Activated CD4-positive, CD25-positive, alpha-beta regulatory T cell (primary cell): ENCODE measurements around the gene LRBA.

Source experiments
- DNase-seq, 4 experiments: peaks; one replicate each; lab custom pipeline; 2025; lab: John Stamatoyannopoulos, UW

Gene LRBA

GRCh38 chr4:150586162-150586810 is 428.8 kb downstream of the LRBA start:
- DNase-seq = no peak

- DNase-seq = no peak
Observed at GRCh38 chr4:150585611-150586010, 429.5 kb downstream of the LRBA start.

GRCh38 chr4:150584111-150584915 is 430.8 kb downstream of the LRBA start:
- DNase-seq = no peak

- no peak for DNase-seq
Observed at GRCh38 chr4:150583287-150584110, 431.6 kb downstream of the LRBA start.

- no peak for DNase-seq
Observed at GRCh38 chr4:150582873-150583286, 432.2 kb downstream of the LRBA start.

- no peak for DNase-seq
Observed at GRCh38 chr4:150582146-150582872, 432.8 kb downstream of the LRBA start, which contains the start of gene MAB21L2. TSS of gene MAB21L2 (plus strand) at chr4:150582151. CDS start at chr4:150583030, 879 bp downstream.

- no peak for DNase-seq
Observed at GRCh38 chr4:150581641-150582051, 433.4 kb downstream of the LRBA start.

- no peak for DNase-seq
Observed at GRCh38 chr4:150581056-150581605, 434.0 kb downstream of the LRBA start.

- no peak for DNase-seq
Observed at GRCh38 chr4:150580306-150580705, 434.8 kb downstream of the LRBA start.

- DNase-seq = no peak
Observed at GRCh38 chr4:150579551-150580234, 435.4 kb downstream of the LRBA start.

GRCh38 chr4:150578745-150579501 is 436.2 kb downstream of the LRBA start:
- no peak for DNase-seq

GRCh38 chr4:150577796-150578195 is 437.3 kb downstream of the LRBA start:
- DNase-seq = no peak

- no peak for DNase-seq
Observed at GRCh38 chr4:150574678-150575077, 440.4 kb downstream of the LRBA start.

GRCh38 chr4:150573534-150573933 is 441.6 kb downstream of the LRBA start:
- no peak for DNase-seq

GRCh38 chr4:150572704-150573504 is 442.2 kb downstream of the LRBA start:
- DNase-seq = no peak

GRCh38 chr4:150570862-150571261 is 444.2 kb downstream of the LRBA start:
- no peak for DNase-seq

GRCh38 chr4:150569998-150570535 is 445.0 kb downstream of the LRBA start:
- DNase-seq = no peak

GRCh38 chr4:150569384-150569987 is 445.6 kb downstream of the LRBA start:
- no peak for DNase-seq

- DNase-seq = no peak
Observed at GRCh38 chr4:150567070-150567469, 448.0 kb downstream of the LRBA start.
